ENCODE data around the gene DCAF10.
"Not testable (repeated sequence)": the region's sequence is repeated elsewhere in the genome, so short reads cannot be mapped to it uniquely, and the experiment has no call there.

Gene DCAF10, protein sequence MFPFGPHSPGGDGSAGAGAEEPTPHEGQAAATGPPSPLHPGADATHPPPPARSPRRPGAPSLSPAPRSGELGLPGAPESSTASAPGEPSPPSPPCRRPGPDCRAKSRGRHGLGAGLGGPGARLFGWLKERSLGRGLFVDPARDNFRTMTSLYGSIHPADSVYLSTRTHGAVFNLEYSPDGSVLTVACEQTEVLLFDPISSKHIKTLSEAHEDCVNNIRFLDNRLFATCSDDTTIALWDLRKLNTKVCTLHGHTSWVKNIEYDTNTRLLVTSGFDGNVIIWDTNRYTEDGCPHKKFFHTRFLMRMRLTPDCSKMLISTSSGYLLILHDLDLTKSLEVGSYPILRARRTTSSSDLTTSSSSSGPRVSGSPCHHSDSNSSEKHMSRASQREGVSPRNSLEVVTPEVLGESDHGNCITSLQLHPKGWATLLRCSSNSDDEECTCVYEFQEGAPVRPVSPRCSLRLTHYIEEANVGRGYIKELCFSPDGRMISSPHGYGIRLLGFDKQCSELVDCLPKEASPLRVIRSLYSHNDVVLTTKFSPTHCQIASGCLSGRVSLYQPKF

DNA sequence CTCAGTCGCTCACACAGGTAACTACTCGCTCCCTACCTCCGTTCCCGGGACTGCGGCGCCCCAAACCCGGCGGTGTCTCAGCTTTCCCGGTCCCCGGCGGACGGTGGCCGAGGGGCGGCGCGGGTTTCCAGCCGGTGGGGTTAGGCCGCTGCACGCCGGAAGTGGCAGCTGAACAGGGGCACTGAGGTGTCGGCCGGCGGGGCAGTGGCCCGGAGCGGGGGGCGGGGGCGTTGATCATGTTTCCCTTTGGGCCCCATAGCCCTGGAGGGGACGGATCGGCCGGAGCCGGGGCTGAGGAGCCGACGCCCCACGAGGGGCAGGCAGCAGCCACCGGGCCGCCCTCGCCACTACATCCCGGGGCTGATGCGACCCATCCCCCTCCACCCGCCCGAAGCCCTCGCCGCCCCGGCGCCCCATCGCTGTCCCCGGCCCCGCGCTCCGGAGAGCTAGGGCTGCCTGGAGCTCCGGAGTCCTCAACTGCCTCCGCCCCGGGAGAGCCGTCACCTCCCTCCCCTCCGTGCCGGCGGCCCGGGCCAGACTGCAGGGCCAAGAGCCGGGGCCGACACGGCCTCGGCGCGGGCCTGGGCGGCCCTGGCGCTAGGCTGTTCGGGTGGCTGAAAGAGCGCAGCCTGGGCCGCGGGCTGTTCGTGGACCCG lies at the start of gene DCAF10:
TSS of gene DCAF10 (plus strand) at position 167 of the 656 bp plus-strand sequence. CDS start at position 237, 70 bp downstream.
- peak; percentile 50 to 65 for DNase-seq

DNA sequence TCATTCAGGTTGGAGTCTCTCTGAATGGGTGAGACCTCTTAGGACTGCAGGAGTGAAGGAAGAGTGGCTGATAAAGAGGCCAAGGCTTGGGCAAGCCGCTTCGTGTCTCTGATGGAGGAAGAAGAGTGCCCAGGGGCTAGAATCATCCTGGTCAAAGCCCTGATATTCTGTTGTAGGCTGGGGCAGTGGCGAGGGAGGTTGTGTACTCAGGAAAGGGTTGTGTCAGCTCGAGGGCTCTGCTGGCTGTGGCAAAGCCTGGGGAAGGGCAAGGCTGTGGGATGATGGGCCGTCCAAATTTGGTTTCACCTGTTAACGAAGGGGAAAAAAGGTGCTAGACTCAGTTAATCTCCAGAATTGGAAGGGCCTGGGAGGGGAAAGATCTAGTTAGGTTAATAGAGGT lies 49.4 kb upstream of the DCAF10 start:
- no peak for DNase-seq

DNA sequence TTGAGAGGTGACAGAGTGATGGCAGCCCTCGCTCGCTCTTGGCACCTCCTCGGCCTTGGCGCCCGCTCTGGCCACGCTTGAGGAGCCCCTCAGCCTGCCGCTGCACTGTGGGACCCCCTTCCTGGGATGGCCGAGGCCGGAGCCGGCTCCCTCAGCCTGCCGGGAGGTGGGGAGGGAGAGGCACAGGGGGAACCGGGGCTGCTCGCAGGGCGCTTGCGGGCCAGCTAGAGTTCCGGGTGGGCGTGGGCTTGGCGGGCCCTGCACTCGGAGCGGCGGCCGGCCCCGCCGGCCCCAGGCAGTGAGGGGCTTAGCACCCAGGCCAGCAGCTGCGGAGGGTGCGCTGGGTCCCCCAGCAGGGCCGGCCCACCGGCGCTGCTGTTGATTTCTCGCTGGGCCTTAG lies 48.9 kb upstream of the DCAF10 start:
- DNase-seq = not testable (repeated sequence)

DNA sequence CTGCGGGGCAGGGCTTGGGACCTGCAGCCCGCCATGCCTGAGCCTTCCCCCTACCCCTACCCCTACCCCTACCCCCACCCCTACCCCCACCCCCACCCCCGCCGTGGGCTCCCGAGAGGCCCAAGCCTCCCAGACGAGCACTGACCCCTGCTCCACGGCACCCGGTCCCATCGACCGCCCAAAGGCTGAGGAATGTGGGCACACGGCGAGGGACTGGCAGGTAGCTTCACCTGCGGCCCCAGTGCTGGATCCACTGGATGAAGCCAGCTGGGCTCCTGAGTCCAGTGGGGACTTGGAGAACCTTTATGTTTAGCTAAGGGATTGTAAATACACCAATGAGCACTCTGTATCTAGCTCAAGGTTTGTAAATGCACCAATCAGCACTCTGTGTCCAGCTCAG lies 48.5 kb upstream of the DCAF10 start:
- not testable (repeated sequence) for DNase-seq

DNA sequence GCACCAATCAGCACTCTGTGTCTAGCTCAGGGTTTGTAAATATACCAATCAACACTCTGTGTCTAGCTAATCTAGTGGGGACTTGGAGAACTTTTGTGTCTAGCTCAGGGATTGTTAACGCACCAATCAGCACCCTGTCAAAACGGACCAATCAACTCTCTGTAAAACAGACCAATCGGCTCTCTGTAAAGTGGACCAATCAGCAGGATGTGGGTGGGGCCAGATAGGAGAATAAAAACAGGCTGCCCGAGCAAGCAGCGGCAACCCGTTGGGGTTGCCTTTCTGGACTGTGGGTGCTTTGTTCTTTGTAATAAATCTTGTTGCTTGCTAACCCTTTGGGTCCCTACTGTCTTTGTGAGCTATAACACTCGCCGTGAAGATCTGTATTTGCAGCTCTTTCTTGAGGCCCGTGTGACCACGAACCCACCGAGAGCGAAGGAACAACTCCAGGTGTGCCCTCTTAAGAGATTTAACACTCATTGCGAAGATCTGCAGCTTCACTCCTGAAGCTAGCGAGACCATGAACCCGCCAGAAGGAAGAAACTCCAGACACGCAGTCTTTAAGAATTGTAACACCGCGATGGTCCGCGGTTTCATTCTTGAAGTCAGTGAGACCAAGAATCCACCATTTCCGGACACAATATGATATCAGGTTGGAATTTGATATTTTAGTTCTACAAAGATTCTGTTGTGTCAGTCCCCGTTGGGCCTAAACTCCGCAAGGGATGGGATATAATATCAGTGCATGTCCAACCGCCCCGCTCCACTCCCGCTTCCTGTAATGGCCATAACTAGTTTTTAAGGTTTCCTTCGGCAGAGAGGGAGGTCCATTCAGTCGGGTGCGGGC lies 47.7 kb upstream of the DCAF10 start:
- no peak for DNase-seq

DNA sequence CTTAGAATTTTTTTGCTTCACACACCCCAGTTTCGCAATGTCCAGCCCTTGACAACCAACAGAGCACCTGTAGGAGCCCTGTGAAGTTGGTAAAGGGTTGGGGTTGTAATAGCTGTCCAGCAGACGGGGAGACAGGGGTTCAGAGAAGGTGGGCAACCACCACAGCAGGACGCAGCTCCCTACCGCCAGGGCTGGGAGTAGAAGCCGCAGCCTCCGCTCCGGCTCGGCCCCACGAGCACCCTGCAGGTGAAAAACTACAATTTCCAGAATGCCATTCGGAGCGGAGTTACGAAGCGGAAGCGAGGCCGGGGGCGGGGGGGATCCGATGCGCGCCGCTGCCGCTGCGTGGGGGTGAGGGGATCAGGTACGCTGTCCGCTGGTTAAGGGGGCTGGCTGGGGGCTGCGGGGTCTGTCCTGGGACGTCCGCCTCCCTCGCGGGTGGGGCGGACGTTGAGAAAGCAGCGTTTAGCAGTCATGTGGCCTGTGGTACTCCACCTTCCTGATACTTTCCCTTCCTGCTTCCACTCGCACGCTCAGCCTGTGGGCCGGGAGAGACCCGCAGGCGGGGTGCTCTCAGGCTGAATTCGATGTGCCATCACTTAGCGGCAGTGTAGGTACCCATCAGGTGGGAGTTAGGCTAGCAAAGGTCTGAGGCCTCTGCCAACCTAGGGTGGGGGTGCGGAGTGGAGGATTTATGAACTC lies 47.0 kb upstream of the DCAF10 start, which contains the start of gene TRMT10B:
TSS of gene TRMT10B (plus strand) at position 317 of the 702 bp plus-strand sequence. CDS start 8,127 bp downstream, outside the sequence.
- peak; percentile 61 to 68 for DNase-seq

DNA sequence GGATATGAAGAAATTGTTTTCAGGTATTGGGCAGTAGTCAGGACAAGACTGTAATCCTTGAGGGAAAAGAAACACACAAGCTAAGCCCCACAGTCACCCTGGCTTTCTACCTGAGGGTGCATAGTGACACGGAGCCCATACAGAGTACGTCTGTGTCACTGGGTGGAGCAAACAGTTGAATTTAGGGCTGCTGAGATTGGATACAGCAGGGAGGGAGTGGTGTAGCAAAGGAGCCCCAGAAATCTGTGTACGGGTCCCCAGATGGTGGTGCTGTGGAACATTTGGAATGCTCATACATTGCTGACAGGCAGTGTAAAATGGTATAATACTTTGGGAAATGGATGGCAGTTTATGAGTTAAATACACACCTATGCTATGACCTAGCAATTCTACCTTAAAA lies 41.9 kb upstream of the DCAF10 start:
- DNase-seq = no peak

DNA sequence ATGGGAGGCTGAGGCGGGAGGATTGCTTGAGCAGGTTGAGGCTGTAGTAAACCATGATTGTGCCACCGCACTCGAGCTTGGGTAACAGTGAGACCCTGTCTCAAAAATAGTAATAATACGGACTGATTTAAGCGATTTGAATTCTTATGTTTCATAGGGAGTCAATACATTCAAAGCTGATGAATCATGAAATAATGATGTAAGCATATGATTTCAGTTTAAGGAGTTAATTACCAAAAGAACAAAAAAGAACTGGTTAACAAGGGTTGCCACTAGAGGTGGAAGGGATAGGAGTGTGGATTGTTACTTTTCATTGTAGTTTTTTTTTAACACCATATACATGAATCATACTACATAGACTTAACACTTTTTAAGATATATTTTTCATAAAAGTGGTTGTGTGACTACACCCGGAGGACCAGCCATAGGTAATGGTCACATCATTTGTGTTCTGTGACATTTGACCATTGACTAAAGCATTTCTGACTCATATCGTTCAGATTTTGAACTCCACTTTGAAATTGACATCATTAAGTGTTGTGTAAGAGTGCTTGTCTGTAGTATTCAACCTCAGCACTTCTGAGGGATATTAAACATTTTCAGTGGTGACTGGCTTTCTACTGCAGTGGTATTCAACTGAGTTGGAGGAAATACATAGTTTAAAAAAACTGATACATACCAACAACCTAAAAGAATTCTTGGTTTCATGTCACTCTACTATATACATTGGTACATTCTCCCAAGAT lies 40.0 kb upstream of the DCAF10 start:
- no peak for DNase-seq

DNA sequence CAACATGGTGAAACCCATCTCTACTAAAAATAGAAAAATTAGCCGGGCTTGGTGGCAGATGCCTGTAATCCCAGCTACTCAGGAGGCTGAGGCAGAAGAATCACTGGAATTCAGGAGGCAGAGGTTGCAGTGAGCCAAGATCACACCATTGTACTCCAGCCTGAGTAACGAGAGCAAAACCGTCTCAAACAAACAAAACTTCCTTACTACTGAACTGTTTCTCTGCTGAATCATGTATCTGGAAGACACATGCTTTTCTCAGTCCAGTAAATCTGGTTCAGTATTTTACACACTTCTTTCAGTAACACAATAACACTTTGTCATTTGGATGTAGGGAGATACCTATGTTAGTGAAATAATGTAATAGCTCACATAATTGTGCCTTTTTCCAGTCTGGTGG lies 39.1 kb upstream of the DCAF10 start:
- DNase-seq = no peak

DNA sequence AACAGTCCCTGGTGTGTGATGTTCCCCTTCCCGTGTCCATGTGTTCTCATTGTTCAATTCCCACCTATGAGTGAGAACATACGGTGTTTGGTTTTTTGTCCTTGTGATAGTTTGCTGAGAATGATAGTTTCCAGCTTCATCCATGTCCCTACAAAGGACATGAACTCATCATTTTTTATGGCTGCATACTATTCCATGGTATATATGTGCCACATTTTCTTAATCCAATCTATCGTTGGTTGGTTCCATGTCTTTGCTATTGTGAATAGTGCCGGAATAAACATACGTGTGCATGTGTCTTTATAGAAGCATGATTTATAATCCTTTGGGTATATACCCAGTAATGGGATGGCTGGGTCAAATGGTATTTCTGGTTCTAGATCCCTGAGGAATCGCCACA lies 35.3 kb upstream of the DCAF10 start:
- DNase-seq = not testable (repeated sequence)

DNA sequence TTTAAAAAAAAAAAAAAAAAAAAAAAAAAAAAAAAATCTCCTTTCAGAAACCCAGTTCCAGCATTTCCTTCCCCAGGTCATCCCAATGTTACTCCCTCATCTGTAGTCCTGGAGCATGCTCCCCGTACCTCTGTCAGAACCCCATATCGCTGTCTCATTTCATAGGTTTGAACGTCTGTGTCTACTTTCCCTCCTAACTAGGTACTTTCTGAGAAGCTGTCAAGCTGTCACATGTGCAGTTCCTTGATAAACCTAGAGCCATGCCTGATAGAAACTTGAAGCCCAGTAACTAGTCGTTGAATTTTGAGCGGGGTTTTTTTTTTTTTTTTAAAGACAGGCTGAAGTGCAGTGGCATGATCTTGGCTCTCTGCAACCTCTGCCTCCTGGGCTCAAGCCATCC lies 31.3 kb upstream of the DCAF10 start:
- DNase-seq = no peak

DNA sequence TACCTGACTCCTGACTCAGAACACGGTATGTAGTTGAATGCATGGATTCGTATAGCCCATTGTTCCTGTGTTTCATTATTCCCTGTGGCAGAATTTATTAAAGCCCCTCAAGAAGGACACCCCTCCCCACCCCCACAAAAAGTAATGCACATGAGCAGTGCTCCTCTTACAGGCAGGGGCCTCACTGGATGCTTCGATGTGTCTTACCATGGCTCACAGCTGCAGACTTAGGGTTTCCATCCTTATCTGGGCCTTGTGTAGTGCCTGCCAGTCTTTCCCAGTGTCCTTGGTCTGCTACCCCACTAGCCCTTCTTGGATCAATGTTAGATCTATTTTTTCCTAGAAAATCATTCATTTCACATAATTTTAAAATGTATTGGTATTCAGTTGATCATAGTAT lies 30.6 kb upstream of the DCAF10 start:
- DNase-seq = no peak

DNA sequence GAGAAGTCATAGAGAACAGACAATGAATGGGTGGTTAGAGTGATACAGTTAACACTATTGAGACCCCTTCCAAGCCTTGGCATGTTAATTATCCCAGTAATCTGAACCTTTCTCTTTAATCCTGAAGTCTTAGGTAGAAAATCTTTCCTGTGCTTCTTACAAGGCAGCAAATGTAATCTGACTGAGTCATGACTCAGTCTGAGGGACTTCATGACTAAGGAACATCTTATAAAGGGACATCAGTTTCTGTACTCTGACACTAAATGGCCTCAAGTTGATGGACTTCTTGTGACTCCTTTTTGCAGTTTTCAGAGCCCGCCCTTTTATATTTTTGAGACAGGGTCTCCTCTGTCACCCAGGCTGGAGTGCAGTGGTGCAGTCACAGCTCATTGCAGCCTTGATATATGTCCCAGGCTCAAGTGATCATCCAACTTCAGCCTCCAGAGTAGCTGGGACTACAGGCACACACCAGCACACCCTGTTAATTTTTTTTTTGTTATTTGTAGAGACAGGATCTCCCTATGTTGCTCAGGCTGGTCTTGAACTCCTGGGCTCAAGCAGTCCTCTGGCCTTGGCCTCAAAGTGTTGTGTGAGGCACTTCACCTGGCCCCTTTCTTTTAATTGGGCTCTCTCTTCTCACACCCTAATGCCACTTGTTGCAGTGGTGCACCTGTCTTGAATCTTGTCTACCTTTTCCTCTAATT lies 25.2 kb upstream of the DCAF10 start:
- no peak for DNase-seq

DNA sequence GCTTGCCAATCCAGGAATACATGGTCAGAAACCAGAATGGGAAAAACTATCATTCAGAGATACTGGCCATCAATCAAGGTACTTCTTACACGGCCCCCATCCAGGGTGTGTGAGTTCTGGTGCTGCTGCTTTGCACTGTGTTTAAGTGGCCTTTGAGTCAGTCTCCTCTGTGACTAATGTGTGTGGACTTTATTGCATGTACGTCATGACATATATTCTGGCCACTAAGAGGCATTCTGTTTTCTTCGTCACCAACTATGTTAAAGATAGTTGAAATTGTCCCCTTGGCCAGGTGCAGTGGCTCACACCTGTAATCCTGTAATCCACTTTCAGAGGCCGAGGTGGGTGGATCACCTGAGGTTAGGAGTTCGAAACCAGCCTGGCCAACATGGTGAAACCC lies 24.3 kb upstream of the DCAF10 start:
- no peak for DNase-seq

DNA sequence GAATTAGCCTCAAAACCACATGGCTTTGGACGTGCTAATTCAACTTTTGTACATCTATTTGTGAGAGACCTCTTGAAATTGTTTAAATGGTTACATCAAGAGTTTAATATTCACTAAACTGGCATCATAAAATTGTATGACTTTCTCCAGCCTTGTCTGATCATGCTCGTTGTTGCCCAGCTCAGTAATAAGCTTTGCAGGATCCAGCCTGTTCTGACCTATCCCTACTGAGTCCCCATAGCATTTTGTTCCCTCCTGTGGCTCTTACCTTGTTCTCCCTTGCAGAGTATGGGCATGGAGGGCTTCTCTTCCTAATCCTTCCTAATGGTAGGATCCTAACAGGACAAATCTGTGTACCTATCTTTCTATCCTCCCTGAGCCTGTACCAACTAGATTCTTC lies 22.1 kb upstream of the DCAF10 start:
- no peak for DNase-seq

DNA sequence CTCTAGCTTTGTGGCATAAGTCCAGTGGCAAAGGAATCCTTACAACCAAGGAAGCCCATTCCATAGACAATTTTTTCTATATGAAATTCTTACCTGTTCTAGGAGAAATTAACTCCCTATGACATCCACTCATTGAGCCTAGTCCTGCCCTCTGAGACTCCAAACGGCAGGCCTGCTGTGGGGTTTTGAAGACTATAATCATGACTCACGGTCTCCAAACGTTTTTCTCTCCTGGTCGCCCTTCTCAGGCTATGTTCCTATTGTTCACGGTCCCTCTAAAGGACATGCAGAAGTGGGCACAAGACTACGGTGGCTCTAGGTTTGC lies 16.3 kb upstream of the DCAF10 start:
- peak in 1 of 2 experiments; percentile 19 for DNase-seq

DNA sequence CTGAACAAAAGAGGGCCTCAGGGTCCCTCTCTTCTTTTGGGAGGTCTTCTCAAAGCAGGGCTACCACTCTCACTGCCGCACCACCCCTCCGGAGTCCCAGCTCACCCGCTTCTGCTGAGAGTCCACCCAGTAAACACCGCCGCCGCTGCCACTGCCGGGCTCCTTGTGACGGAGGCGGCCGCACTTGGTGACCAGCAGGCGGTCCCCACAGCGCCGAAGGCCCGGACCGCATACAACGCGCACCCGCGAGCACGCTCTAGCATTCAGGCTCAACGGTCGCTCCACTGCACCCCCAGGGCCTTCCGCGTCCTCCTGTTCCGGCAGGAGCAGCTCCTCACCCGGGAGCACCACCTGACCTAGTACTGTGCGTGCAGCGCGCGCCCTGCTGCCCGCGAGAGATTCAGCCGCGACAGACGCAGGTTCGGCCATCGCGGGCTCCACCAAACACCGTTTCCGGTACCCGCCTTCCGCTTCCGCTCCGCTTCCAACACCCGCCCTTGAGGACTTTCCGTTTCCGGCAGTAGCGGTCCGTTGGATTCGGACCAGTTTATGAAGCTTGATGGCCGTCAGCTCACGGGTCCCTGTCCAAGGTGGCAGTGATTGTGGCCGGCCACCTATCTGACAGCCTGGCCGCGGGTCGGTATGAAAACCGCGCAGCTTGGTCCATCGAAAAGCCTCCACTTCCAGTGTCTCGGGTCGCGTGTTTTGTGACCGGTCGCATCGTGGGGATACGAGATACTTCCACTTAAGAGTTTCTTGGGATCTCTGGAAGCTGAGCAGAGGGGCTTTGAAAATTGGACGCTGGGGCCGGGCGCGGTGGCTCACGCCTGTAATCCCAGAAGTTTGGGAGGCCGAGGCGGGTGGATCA lies 15.7 kb upstream of the DCAF10 start, which contains the start of gene EXOSC3:
TSS of gene EXOSC3 (minus strand) at position 449 of the 868 bp plus-strand sequence. CDS start at position 429, 20 bp downstream.
- peak; percentile 87 to 88 for DNase-seq

DNA sequence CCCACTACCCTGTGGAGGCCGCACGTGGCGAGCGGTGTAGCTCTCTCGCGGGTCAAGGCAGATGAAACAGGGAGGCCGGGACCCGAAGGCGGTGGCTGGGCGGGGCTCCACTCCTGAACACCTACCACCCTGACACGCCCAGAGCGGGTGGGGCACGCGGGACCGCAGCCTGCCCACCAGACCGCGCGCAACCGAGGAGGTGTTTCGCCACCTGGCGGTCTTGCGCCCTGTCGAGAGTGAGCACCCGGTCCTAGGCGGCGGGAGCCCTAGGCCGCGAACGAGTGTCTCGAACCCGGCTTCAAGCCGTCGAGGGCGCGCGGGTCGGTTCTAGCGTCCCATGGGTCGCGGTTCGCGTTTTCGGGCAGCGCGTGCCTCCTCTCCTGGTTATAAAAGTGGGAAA lies 13.5 kb upstream of the DCAF10 start:
- DNase-seq = no peak

DNA sequence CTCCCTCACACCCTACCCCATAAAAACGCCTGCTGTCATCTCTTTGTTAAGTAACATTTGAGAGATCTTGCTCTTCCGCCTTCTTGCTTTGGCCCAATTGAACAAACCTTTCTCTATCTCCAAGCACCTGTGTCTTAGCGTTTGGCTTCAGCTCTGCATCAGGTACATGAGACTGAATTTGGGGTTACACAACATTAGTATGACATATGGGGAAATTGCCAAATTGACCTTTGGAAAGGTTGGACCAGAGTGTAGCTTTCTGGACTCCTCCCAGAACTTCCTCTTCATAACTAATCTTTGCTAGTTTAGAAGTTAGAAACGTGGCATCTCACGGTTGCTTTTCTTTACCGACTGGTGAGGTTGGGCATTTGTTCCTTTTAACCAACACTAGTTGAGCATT lies 12.3 kb upstream of the DCAF10 start:
- DNase-seq = peak; percentile 39 to 45

DNA sequence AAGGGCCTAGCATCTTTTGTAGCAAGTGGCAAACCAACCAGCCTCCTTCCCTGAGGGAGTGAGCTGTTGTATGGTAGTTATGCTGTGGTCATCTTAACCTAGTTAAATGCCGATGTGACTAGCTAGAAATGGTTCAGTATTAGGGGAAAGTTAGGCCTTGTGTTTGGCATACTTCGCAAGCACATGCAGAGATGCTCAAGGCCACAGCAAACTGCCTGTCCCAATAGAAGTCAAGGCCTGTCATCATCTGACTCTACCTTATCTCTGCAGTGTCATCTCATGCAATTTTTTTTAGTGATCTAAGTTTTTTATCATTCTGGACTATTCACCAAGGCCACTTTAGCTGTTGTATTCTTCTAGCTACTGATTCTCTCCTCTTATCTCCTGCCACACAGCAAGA lies 10.5 kb upstream of the DCAF10 start:
- DNase-seq = no peak

Data from AML-193 (cell line).